ENCODE results near the gene TMEM9.

GRCh38 chr1:201100169-201100930 lies 53.9 kb downstream of the TMEM9 start:
- TF ChIP-seq POLR2A (IDR thresholded peaks at IDR 0.05) (no peak), CTCF (IDR thresholded peaks at IDR 0.05) (no peak)
